ENCODE results near the gene PGAM1.
"Not testable (repeated sequence)": the region's sequence is repeated elsewhere in the genome, so short reads cannot be mapped to it uniquely, and the experiment has no call there.

Gene PGAM1

GRCh38 chr10:97425964-97426775 lies at the start of gene PGAM1:
PGAM1 (plus strand) TSS chr10:97426191; CDS start chr10:97426308, 117 bp downstream.
- DNase-seq, result peak; percentile 58

- no peak for DNase-seq
Measured at GRCh38 chr10:97376413-97376812, 49.6 kb upstream of the PGAM1 start.

- DNase-seq, result no peak
Measured at GRCh38 chr10:97378933-97379921, 46.8 kb upstream of the PGAM1 start.

GRCh38 chr10:97380516-97380915 lies 45.5 kb upstream of the PGAM1 start:
- no peak for DNase-seq

- DNase-seq, result no peak
Measured at GRCh38 chr10:97381626-97382025, 44.4 kb upstream of the PGAM1 start.

- no peak for DNase-seq
Measured at GRCh38 chr10:97383159-97383558, 42.8 kb upstream of the PGAM1 start.

- DNase-seq, result no peak
Measured at GRCh38 chr10:97384156-97384555, 41.8 kb upstream of the PGAM1 start.

- DNase-seq, result no peak
Measured at GRCh38 chr10:97384641-97385040, 41.4 kb upstream of the PGAM1 start.

- no peak for DNase-seq
Measured at GRCh38 chr10:97385565-97385964, 40.4 kb upstream of the PGAM1 start.

GRCh38 chr10:97388152-97388551 lies 37.8 kb upstream of the PGAM1 start:
- no peak for DNase-seq

- no peak for DNase-seq
Measured at GRCh38 chr10:97390091-97390490, 35.9 kb upstream of the PGAM1 start.

- DNase-seq, result no peak
Measured at GRCh38 chr10:97393034-97393573, 32.9 kb upstream of the PGAM1 start.

- DNase-seq, result no peak
Measured at GRCh38 chr10:97396056-97396455, 29.9 kb upstream of the PGAM1 start.

- no peak for DNase-seq
Measured at GRCh38 chr10:97399843-97400545, 26.0 kb upstream of the PGAM1 start.

GRCh38 chr10:97400665-97401454 lies 25.1 kb upstream of the PGAM1 start, which contains the start of gene RRP12:
RRP12 (minus strand) TSS chr10:97401340; CDS start chr10:97401231, 109 bp downstream.
- DNase-seq, result peak; percentile 90

GRCh38 chr10:97401455-97401919 lies 24.5 kb upstream of the PGAM1 start:
- DNase-seq, result no peak

- DNase-seq, result no peak
Measured at GRCh38 chr10:97404044-97404443, 21.9 kb upstream of the PGAM1 start.

GRCh38 chr10:97406064-97406463 lies 19.9 kb upstream of the PGAM1 start:
- DNase-seq, result no peak

- DNase-seq, result not testable (repeated sequence)
Measured at GRCh38 chr10:97406483-97406882, 19.5 kb upstream of the PGAM1 start.

- DNase-seq, result peak; percentile 46
Measured at GRCh38 chr10:97407211-97407951, 18.6 kb upstream of the PGAM1 start.

GRCh38 chr10:97407952-97408248 lies 18.1 kb upstream of the PGAM1 start:
- no peak for DNase-seq

Data from DMS79 (cell line).